BE2C (cell line): Measurements from ENCODE around the gene SUPT6H.

Source experiments
- DNase-seq: peaks from one replicate; pipeline ENCODE4 v3.0.0-alpha.2; 2020
- H3K27me3 ChIP-seq: fragments of 250-450 bp; sonication (Bioruptor Pico); 2 replicates; pipeline ENCODE4 v1.5.1; 2020; ENCODE audit warnings: mild to moderate bottlenecking
- H3K36me3 ChIP-seq: fragments of 250-450 bp; sonication (Bioruptor Pico); 2 replicates; pipeline ENCODE4 v1.5.1; 2020; ENCODE audit warnings: mild to moderate bottlenecking
- H3K4me1 ChIP-seq: fragments of 250-450 bp; sonication (Bioruptor Pico); 2 replicates; pipeline ENCODE4 v1.5.1; 2020
- H3K4me3 ChIP-seq: 2 replicates; pipeline ENCODE4 v1.5.1; 2011; ENCODE audit warnings: low read depth, low read length
- H3K9me3 ChIP-seq: fragments of 250-450 bp; sonication (Bioruptor Pico); 2 replicates; pipeline ENCODE4 v1.5.1; 2020
- TF ChIP-seq, protein P1 (sequence below): IDR thresholded peaks from 2 replicates; pipeline ENCODE4 v1.5.1; 2012; ENCODE audit warnings: mild to moderate bottlenecking, low read depth, low read length

The SUPT6H gene

DNA sequence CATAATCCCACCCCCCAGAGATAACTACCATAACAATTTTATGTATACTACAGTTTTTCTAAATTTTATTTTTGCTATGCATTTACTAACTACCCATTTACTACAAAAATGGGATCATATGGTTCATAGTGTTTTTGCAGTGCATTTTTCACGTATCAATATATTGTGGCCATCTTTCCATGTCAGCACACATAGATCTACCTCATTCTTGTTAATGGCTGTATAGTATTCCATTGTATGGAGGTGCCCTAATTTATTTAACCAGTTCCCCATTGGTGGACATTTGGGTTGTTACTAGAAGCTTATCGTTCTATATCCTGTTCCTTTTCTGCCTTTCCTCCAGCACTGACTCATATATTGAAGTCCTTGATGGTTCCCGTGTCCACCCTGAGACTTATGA, 27.0 kb downstream of the SUPT6H start:
- Histone ChIP-seq H3K4me1 (peaks cover 8% of the 10 kb centered on the region), H3K4me3 (no peak overlapping the region), H3K36me3 (peaks cover 52% of the 10 kb centered on the region), H3K9me3 (no peaks in the 10 kb centered on the region), H3K27me3 (no peaks in the 10 kb centered on the region)
- TF ChIP-seq, protein P1, sequence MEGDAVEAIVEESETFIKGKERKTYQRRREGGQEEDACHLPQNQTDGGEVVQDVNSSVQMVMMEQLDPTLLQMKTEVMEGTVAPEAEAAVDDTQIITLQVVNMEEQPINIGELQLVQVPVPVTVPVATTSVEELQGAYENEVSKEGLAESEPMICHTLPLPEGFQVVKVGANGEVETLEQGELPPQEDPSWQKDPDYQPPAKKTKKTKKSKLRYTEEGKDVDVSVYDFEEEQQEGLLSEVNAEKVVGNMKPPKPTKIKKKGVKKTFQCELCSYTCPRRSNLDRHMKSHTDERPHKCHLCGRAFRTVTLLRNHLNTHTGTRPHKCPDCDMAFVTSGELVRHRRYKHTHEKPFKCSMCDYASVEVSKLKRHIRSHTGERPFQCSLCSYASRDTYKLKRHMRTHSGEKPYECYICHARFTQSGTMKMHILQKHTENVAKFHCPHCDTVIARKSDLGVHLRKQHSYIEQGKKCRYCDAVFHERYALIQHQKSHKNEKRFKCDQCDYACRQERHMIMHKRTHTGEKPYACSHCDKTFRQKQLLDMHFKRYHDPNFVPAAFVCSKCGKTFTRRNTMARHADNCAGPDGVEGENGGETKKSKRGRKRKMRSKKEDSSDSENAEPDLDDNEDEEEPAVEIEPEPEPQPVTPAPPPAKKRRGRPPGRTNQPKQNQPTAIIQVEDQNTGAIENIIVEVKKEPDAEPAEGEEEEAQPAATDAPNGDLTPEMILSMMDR: no peak
- DNase-seq: no peak

DNA sequence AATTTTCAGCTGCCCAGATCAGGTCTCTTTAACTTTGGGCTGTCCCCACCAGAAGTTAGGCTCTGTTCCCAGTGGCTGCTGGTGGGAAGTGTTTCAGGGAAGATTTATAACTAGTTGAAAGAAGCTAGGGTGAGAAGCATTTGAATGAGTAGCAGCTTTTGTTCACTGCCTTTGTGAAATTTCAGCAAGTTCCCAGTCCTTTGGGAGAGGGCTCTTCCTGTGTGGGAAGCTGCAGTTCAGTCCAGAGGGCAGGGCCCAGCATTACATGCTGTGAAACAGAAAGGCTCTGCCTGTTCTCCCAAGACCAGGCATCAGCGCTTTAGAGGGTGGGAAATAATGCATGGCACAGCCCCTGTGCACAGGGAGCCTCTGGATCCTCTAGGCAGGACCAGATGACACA, 31.9 kb downstream of the SUPT6H start:
- H3K27me3 ChIP-seq: no peaks in the 10 kb centered on the region
- no peak overlapping the region for H3K4me3 ChIP-seq
- no peaks in the 10 kb centered on the region for H3K9me3 ChIP-seq
- TF ChIP-seq, protein P1: no peak
- H3K4me1 ChIP-seq: no peaks in the 10 kb centered on the region
- peaks cover 46% of the 10 kb centered on the region for H3K36me3 ChIP-seq
- no peak for DNase-seq

DNA sequence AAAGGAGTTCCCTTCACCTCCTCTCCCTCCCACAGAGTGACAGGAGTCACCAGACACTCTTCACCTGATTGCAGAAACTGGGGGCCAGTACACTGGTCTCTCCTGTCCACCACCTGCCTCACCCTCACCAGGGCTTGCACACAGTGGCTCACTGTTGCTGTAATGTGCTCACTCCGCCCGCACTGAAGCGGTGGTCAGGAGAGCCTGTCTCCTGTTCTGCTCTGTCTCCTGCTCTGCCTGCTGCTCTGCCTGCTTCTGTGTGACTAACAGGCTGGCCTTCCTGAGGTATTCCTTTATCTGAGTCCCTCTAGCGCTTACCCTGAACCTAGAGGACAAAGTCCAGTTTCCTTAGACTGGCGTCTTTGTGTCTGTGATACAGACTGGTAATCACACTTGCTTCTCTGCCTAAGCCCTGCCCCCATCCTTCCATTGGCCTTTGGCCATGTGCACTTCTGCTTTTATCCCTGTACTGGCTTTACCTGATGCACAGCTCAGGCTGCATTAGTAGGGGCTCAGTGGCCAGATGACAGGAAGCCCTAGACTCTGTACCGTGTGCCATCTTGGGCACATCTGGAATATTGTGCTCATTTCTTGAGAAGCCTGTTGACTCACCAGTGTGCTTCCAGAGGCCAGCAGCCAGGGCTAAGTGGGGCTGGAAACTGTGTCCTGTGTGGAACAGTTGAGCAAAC, 36.4 kb downstream of the SUPT6H start:
- Histone ChIP-seq H3K4me1 (no peaks in the 10 kb centered on the region), H3K27me3 (no peaks in the 10 kb centered on the region), H3K4me3 (no peak overlapping the region), H3K9me3 (no peaks in the 10 kb centered on the region), H3K36me3 (peaks cover 49% of the 10 kb centered on the region)
- TF ChIP-seq, protein P1: no peak
- DNase-seq: no peak

DNA sequence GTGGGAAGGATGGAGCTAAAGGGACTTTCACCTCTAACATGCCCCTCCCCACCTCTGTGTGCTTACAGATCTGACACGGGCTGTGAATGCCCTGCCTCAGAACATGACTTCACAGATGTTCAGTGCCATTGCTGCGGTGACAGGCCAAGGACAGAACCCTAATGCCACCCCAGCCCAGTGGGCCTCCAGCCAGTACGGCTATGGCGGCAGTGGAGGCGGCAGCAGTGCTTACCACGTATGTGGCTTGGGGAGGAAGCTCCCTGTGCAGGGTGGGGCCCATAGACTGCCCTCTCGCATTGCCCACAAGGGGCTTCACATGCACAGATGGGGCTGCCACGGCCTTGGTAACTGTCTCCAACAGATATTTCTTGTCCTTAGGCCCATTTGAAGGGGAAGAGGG, 38.3 kb downstream of the SUPT6H start:
- Histone ChIP-seq H3K36me3 (peaks cover 41% of the 10 kb centered on the region), H3K4me1 (no peaks in the 10 kb centered on the region), H3K27me3 (no peaks in the 10 kb centered on the region), H3K4me3 (no peak overlapping the region), H3K9me3 (no peaks in the 10 kb centered on the region)
- TF ChIP-seq, protein P1: no peak
- DNase-seq: no peak

DNA sequence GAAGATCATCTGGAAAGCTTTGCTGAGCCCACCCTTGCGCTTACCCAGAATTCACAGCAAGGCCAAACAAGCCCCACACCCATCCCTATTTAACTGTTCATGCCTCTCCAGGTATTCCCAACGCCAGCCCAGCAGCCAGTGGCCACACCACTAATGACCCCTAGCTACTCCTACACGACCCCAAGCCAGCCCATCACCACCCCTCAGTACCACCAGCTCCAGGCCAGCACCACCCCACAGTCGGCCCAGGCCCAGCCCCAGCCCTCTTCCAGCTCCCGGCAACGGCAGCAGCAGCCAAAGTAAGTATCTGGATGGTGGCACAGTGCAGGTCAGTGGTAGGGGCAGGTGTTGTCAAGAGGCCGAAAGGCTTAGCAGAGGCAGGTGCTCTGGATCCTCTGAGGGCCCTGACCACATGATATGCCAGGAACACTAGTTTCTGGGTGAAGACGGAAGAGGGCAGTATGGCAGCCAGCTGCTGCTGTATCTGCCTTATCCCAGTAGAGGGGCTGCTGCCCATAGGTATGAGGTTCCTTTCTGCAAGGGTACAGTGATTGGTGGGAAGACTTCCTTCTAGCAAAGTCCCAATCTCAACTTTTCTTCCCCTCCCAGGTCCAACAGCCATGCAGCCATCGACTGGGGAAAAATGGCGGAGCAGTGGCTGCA, 39.0 kb downstream of the SUPT6H start:
- no peak for DNase-seq
- H3K9me3 ChIP-seq: no peaks in the 10 kb centered on the region
- no peaks in the 10 kb centered on the region for H3K4me1 ChIP-seq
- H3K4me3 ChIP-seq: no peak overlapping the region
- TF ChIP-seq, protein P1: no peak
- H3K27me3 ChIP-seq: no peaks in the 10 kb centered on the region
- peaks cover 38% of the 10 kb centered on the region for H3K36me3 ChIP-seq

DNA sequence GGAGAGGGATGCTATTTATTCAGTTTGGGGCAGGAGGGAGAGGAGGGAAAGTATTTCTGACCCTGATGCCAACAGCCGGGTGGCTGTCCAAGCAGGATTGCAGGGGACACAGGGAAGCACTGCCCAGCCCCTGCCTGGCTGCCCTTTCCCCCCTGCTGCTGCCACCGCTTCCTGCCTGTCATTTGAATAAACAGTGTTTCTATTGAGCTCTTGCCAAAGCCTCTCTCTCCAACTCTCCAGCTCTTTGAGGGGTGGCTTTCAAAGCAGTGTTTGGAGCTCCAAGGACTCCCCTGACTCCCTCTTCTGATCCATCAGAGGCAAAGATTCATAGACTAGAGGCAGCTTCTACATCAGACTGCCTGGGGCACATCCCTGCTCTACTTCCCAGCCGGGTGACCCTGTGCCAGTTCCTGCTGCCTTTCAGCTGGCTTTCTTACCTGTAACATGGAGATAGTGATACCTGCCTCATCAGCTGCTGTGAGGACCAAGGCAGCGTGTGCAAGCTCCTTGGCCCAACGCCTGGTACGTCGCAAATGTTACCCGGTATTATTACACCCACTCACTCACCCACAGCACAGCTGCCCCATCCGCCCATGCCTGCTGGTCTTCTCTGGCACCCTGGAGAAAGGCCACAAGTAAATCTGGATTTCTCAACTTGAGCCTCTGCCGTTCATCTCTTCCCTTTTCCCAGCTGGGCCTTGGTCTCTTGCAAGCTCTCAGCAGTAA, 40.2 kb downstream of the SUPT6H start:
- TF ChIP-seq, protein P1: no peak
- Histone ChIP-seq H3K4me3 (no peak overlapping the region), H3K36me3 (peaks cover 32% of the 10 kb centered on the region), H3K27me3 (no peaks in the 10 kb centered on the region), H3K9me3 (no peaks in the 10 kb centered on the region), H3K4me1 (no peaks in the 10 kb centered on the region)
- no peak for DNase-seq
